GM19238 (cell line): Measurements from ENCODE around the gene PANK1.

ENCODE experiments used
- DNase-seq: peaks from one replicate; pipeline ENCODE4 v3.0.0; 2011; ENCODE audit warnings: low spot score; ENCODE audit not compliant: insufficient read length

PANK1 gene

DNA sequence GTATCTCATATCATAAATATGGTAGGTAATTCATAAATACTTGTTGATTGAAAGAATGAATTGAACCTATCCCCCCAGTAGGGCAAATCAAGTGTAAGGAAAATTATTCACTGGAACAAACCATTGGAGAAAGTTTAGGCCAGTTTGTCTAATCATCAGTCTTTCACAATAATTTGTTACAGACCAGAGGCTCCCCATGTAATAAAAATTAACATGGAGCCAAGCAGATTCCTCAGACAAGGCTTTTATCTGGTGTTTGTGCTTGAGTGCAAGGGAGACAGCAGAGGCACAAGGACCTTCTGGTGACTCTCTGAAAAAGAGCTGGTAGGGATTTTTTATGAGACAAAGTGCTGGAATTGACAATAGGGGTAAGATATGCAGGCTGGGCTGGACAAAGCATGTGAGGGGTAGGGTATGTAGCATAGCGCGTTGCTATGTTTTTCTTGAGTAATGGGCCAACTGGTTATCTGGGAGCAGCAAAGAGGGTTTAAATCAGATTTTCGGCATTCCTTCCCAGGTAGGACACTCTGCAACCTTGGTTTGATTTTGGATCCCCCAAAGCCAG lies 7.8 kb upstream of the PANK1 start:
- no peak for DNase-seq

DNA sequence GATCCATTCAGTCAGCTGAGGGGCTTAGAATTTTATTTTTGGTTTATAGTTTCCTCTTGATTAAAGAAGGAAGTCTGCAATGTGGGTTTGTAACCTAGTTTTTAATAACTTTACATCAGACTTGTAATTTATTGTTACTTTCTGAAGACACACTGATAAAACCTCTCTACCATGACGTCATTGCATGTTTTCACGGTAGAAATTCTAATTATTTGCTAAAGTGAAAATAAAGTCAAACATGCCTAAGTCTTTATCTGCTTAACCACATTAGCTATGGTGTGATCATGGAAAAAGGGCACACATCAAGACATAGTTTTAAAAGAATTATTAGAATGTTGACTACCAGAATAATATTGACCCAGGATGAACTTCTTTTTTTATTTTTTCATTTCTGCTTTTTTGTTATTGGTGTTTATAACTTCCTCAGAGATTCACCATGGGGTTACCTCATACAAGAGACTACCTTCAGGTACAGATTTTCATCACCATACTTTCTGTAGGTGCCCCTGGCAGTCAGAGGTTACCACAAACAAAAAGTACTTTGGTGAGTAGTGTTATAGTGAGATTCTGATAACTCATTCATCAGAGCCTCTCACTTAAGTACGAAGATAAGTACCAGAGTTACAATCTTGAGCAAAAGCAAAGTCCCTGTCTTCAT lies 7.0 kb upstream of the PANK1 start:
- no peak for DNase-seq

DNA sequence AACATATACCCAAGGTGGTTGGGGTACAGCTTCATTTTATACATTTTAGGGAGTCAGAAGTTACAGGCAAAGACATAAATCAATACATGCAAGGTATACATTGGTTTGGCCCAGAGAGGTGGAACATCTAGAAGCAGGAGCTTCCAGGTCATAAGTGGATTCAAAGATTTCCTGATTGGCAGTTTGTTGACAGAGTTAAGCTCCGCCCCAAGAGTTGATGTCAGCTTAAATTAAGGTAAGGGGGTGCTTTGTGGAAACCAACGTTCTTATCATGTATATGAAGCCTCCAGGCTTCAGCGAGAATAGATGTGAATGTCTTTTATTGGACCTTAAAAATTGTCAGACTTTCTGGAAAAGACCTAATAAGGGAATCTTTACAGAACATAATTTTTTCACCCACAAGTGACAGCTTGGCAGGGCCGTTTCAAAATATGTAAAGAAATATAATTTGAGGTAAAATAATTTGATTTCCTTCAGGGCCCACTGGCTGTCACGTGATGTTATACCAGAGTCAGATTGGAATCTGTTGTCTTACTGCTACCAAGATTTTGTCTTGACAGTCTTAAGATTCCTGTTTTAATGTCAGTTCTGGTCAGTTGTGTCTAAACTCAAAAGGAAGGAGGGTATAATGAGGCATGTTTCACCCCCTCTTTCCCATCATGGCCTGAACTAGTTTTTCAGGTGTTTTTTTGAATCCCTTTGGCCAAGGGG lies 6.3 kb upstream of the PANK1 start:
- DNase-seq = no peak

DNA sequence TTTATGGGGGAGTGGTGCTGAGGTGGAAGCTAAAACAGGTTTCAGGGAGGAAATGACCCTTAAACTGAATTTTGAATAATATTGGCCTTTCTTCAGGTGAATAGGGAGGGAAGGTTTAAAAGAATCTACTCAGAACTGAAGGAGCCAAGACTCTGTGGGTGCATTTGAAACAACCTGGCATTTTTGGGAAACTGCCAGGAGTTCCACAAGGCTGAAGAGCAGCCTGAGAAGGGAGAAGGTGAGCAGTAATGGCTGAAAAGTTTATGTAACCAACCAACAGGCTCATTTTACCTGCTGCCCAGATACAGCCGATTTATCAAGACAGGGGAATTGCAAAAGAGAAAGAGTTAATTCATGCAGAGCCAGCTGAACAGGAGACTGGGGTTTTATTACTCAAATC lies 4.0 kb upstream of the PANK1 start:
- DNase-seq = no peak

DNA sequence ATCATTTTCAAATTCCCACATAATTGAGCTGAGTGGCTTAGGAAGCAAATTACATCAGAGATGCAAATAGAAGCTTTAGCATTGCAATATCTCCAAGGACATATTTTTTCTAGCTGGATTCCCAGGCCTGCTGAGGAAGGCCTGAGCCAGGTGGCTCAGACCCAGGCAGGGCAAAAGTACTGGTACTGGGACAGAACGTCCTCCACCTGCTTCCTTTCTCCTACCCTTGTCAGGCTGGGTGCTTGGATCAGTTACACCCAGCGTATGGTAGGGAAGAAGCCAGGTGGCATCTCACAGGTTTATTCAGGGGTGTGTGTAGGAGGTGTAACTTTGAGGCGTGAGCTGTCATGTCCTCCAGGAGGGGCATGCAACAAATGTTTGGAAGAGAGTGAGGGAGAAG lies 3.0 kb upstream of the PANK1 start:
- no peak for DNase-seq

DNA sequence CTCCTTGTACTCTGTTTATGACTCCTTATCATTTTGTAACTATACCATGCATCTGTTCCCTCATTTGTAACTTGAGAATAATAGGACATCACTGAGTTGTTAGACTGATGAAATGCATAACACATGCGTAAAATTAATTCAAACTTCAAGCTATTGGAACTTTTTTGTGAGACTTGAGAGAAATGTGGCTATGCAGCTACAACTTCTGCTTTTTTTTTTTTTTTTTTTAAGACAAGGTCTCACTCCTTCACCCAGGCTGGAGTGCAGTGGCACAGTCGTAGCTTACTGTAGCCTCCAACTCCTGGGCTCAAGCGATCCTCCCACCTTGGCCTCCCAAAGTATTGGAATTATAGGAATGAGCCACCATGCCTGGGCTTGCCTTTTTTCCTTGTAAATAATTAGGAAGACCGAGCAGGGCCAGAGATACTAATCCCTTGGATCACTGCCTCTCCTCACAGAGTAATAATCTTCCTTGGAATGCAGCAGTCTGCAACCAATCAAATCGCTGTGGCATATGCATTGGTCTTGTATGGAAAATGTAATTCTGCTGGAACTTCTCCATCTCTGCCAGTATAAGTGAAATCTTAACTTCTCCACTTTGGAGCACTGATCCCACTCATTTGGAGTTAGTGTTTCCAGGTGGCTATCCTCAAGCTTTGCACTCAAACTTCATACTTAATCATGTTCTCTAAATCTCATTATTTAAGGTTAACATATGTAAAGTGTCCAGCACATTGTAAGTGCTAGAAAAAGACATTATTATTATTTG lies 2.0 kb upstream of the PANK1 start:
- DNase-seq = no peak

DNA sequence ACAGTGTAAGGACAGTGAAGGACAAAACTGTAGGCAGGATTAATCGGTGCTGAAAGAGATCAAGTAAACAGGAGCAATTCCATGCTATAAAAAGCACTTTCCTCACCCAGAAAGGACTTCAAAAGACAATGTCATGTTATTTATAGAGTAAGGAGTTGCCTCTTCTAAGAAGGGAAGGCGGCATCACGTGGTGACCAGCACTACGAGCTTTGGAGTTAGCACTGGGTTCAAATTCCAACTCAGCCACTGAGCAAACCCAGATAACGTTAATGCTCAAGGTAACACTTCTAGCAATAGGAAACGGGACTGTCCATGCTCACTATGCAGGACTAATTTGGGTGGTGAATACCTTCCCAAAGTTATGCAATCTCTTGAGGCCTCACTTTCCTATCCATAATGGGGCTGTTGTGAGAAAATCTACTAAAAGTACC lies 715 bp upstream of the PANK1 start:
- DNase-seq = no peak

DNA sequence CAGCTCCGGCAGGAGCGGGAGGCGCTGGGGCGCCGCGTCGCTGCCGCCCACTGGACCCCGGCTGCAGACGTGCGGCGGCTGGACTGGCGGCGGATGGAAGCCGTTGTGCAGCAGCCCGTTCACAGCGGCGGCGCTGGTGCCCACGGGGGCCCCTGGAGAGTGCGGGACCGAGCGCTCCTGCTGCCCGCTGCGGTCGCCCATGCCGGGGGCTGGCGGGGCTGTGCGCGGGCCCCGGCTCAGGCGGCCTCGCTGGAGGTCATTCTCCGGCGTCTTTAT lies 413 bp downstream of the PANK1 start:
- no peak for DNase-seq

DNA sequence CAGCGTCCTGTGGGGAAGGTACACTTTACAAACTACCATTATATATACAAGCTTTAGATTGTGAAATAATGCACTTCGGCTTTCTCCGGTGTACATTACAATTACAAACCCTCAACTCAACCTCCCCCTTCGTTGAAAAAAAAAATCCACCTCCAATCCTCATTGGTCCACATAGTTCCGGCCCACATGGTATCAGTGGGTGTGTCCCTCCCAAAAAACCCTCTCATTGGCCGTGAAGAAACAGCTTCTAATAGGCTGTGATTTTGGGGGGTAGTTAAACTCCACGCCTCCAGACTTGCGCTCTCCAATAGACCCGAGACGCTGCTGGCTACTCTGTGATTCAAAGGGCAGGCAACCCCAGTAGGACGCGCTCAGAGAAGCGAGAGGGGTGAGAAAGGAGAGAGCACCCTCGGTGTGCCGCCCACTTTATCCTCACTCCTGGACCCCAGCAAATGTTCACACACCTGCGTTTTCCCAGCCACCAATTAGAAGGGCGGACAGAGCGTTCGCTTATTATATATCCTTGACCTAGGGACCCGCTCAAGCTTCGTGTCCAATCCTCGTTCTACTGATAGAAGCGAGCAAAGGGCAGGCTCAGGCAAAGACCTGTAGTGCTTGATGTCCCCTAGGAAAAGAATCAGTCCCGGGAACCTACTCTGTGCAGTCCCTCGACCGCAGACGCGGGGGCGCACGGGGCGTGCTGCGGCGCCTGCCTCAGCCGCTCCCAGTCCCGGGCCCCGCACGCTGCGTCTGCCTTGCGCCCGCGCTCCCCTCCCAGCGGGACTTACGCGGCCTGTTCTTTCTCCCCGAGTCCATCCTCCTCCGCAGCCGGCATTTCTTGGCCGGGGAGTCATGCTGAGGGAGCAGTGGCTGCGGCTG lies 991 bp downstream of the PANK1 start:
- peak; percentile 84 for DNase-seq

DNA sequence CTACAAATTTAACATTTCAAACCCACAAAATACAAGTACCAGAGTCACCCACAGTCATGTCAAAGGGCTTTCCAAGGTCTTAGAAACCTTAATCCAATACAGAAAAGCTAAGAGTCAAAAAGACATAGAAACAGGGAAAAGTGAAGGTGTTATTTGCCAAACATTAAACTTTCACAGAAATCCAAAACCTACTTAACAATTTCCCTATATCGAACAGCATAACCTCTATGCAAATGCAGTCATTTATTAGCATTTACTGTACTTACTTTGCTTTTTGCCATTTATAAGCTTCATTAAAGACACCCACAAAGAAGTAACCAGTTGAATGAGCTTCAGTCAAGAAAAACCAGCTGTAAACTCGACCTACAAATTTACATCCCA lies 1.6 kb downstream of the PANK1 start:
- DNase-seq = no peak

DNA sequence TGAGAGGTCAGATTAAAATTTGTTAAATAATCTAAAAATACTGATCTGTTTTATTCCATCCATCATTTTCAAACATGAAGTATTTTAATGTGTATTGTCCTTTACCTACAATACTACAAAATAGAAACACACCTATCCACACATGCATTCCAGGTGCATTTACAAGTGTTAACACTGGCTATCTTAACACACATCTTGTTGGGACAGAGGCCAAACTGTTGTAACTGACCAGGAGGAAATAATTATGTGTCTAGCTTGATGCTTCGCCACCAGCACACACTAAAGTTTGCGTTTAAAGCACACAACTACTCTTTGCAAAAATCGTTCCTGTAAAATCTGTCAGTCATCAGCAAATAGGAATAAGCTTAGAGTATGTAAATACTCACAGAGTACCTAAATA lies 2.8 kb downstream of the PANK1 start:
- no peak for DNase-seq

DNA sequence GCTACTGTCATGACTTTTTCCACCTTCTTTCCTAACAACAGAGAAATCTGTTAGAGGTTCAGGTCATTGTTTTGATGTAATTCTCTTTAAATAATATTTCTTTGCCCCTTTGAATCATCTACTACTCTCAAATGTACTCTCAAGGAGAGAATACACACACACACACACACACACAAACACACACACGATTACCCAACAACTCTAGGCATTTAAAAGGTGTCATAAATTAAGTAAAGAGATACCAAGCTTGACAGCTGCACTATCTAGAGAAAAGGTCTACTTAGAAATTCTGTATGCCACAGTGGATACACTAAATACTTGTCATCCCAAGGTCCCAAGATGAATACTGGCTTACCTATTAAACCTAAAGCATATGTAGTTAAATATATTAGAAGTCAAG lies 4.8 kb downstream of the PANK1 start:
- no peak for DNase-seq

DNA sequence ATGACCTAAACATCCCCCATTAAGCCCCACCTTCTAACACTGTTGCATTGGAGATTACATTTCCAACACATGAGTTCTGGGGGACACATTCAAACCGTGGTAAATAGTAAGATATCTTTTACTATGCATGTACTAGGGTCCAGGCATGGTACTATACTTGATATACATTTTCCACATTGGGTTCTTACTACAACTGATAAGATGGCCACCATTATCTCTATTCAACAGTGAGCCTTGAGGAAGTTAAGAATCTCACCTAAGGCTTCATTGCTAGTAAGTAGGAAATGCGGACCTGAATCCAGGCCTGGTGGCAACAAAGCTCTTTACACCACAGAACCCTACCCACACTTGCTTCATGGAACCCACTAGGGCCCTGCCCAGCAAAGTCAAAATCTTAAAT lies 5.7 kb downstream of the PANK1 start:
- DNase-seq = no peak

DNA sequence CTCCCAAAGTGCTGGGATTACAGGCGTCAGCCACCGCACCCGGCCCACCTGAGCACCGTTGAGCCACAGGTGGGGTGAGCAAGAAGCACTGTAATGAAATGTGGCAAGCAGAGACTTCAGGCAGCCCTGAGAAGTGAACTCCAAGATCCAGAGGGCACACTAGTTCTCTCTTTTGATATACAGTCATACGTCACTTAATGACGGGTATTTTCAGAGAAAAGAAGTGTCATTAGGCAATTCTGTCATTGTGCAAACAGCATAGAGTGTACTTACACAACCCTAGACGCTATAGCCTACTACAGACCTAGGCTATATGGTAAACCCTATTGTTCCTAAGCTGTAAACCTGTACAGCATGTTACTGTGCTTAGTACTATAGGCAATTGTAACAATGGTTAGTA lies 7.9 kb downstream of the PANK1 start:
- no peak for DNase-seq

DNA sequence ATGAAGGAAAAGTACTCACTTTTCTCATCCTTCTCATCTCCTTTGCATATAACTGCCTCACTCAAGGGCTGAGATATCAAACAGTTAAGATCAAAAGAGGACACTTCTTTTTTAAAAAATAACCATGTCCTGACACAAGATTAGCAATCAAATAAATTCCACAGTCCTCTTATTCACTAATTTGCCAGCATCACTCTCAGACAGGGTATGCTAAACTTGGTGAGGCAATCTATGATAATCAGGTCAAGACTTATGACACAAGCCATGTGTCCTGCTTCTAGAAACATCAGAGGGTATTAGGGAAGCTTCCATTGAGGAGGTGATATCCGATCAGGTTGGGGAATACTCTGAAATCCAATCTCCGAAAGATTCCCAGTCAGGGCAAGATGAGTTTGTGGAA lies 10.4 kb downstream of the PANK1 start:
- DNase-seq = no peak

DNA sequence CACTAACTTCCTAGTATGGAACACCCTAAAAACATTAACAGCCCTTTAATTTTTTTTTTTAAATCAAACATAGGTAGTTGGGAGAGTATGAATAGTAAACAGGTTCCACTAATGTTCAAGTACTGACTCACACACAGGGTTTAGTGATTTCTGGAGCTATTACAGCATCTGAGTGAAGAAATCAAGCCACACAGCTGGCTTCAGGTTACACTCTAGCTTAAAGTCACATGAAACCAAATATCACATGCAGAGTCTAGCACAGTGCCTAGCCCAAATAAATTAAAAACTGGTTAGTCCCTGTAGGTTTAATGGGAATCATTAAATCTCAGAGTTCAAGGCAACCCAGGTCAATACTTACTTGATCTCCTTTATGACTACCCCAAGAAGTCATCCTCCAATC lies 11.6 kb downstream of the PANK1 start:
- DNase-seq = no peak

DNA sequence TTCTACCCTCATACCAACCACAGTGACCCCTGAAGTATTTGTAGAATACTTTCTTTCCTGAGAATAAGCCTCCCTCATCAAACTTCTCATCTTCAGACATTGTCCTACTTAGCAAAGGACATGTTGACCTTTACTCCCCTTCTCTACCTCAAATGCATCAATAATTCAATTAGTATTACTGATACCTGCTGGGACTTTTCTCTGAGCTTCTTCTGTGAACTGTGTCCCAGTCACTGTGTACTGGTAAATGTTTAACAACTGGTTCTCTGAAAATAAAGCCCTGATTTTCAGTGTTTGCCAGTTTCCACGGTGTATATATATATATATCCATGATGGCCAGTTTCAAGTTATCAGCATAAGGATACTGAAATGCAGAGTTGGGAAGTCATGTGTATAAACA lies 12.2 kb downstream of the PANK1 start:
- DNase-seq = no peak

DNA sequence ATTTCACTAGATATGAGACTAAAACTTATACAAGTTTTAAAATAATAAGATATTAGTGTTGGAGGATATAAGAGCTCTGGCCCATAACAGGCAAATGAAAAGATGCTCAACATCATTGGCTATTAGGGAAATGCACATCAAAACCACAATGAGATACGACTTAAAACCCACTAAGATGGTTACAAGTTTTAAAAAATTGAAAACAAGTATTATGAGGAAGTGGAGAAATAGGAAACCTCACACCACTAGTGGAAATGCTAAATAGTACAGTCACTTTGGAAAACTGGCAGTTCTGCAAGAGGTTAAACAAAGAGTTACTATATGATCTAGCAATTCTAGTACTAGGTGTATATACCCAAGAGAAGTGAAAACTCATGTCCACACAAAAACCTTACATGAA lies 17.2 kb downstream of the PANK1 start:
- DNase-seq = no peak

DNA sequence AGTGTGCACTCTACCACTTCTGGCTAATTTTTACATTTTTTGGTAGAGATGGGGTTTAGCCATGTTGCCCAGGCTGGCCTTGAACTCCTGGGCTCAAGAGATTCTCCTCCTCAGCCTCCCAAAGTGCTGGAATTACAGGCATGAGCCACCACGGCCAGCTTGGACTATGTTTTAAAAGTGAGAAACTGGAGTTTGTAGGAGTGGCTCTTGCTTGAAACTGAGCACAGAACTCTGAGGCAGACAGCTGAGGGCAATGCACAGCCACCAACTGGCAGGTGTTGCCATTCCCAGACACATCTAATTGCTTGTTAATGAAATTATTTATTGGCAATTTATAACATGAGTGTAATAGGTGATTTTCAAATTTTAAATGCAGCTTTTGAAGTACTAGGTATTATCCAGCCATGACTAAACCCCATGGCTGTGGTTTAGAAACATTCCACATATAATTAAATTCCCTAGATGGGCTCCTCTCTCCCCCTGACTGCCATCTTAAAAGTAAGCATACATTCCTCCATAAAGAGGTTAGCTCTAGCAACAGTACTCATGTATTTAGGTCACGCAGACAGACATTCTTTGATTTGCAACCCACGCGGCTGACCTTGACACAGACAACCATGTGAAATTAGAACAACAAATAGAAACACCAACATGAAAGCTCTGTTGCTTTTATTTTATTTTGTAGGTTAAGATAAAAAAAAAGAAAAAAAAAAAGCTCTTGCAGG lies 19.8 kb downstream of the PANK1 start:
- DNase-seq = no peak

DNA sequence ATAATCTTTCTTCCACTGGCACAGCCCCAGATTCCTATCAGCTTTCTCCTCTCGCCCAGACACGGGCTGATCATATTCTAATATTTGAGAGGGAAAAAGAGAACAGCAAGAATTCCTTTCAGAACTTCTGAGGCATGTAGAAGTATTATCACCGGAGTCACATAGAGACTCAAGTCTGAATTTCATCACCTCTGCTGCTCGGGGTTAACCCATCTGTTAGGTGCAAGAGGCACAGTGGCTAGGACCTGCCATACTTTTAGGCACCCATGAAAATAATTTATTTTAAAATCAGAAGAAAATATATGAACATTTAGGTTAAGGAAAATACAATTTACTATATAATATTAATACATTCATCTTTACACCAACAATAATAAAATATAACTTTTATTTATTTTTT lies 21.0 kb downstream of the PANK1 start:
- no peak for DNase-seq

DNA sequence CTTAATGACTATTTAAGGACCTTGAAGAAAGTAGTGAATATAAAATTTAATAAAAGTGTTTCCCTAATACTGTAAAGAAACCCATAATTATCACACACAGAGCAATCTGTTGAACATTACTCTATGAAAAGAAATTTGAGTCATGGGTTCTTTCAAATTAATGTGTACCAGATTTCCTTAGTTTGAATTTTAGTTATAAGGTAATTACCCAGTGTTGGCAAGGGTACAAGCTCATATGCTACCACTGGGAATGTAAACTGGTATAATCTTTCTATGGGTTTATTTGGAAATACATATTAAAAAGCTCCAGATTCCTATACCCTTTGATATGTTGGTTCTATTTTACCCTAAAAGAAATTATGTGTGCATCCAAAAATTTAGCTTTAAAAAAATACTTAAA lies 22.9 kb downstream of the PANK1 start:
- DNase-seq = no peak
